Panc1 (cell line): ENCODE results near the gene SPATA7. TPM values are rescaled to one million over a fixed set of nuclear protein-coding genes. Genes with fewer than 3 reads are reported as not detected.

Experiments used
- ATAC-seq: fragments of 200-7000 bp; cut with Tn5 transposase; 2 replicates; pipeline ENCODE4 v1.9.1; 2020; ENCODE audit warnings: mild to moderate bottlenecking, moderate library complexity
- BruUV-seq: library from RNA; stranded (reverse); fragments of 400-500 nt; replicated peaks from 2 replicates; lab custom pipeline; 2021; lab: Mats Ljungman, UMichigan
- CTCF ChIA-PET: fragments of 300-600 bp; sonication (Branson Sonifier 250); formaldehyde crosslinking; loops from one replicate; lab custom pipeline; 2022; ENCODE audit warnings: antibody characterized with exemption; lab: Charles Lee
- POLR2A ChIA-PET: fragments of 300-600 bp; sonication (Branson Sonifier 250); formaldehyde crosslinking; loops from one replicate; lab custom pipeline; 2022; ENCODE audit warnings: antibody characterized with exemption; lab: Charles Lee
- DNase-seq: peaks from one replicate; pipeline ENCODE4 v3.0.0-alpha.2; 2010; ENCODE audit warnings: low read depth, low spot score
- H3K27ac ChIP-seq: 2 replicates; pipeline ENCODE4 v1.5.1; 2011; ENCODE audit warnings: mild to moderate bottlenecking, low read length, inconsistent platforms
- H3K27me3 ChIP-seq: fragments of 200-500 bp; sonication (Bioruptor generic); 2 replicates; pipeline ENCODE4 v1.6.0; 2014; ENCODE audit warnings: low read length, inconsistent platforms; ENCODE audit not compliant: control insufficient read depth, insufficient read depth
- H3K36me3 ChIP-seq: fragments of 200-500 bp; sonication (Bioruptor generic); 2 replicates; pipeline ENCODE4 v1.5.1; 2014; ENCODE audit warnings: inconsistent platforms, mild to moderate bottlenecking, low read length, moderate library complexity; ENCODE audit not compliant: control insufficient read depth, insufficient read depth
- H3K4me1 ChIP-seq: 2 replicates; pipeline ENCODE4 v1.5.1; 2011; ENCODE audit warnings: inconsistent platforms, mild to moderate bottlenecking, low read length, moderate library complexity; ENCODE audit not compliant: control insufficient read depth, insufficient read depth
- H3K4me3 ChIP-seq, 2 experiments: 2 replicates each; pipeline ENCODE4 v1.5.1; 2011 to 2012; ENCODE audit warnings: low read depth in 2 of 2, low read length in 2 of 2, mild to moderate bottlenecking in 2 of 2, inconsistent platforms in 1 of 2, moderate library complexity in 1 of 2
- H3K9me3 ChIP-seq: fragments of 200-500 bp; sonication (Bioruptor generic); 2 replicates; pipeline ENCODE4 v1.5.1; 2014; ENCODE audit warnings: low read depth, mild to moderate bottlenecking, inconsistent platforms, low read length, moderate library complexity; ENCODE audit not compliant: control insufficient read depth, insufficient read depth
- POLR2AphosphoS5 ChIP-seq: IDR thresholded peaks from 2 replicates; pipeline ENCODE4 v1.6.1; 2012; ENCODE audit warnings: mild to moderate bottlenecking, low read depth, low read length, moderate library complexity
- SIN3A ChIP-seq: IDR thresholded peaks from 2 replicates; pipeline ENCODE4 v1.6.1; 2012; ENCODE audit warnings: low read depth, mild to moderate bottlenecking, low read length, moderate library complexity, borderline replicate concordance; ENCODE audit not compliant: insufficient read depth
- TCF7L2 ChIP-seq: IDR thresholded peaks from 2 replicates; pipeline ENCODE4 v1.6.1; 2011; ENCODE audit warnings: mild to moderate bottlenecking, low read depth, low read length, inconsistent platforms
- in situ Hi-C: cut with HindIII; loops from 2 replicates; pipeline ENCODE4 v1.10.0; 2016; ENCODE audit warnings: low sequenced_read_pairs, low pct_unique_long_range_greater_than_20kb
- intact Hi-C: fragments of 100-400 bp; cut with micrococcal nuclease; formaldehyde crosslinking; loops from one replicate; pipeline ENCODE4 v1.10.0; 2022; ENCODE audit not compliant: unreplicated experiment
- total RNA-seq: library from RNA; stranded (reverse); gene quantifications from one replicate; pipeline ENCODE4 v1.2.1, GENCODE V29; 2021; ENCODE audit not compliant: unreplicated experiment
- TF ChIP-seq, protein P1 (sequence below): fragments of 450-650 bp; IDR thresholded peaks from 2 replicates; pipeline ENCODE4 v1.5.1; 2017; ENCODE audit warnings: mild to moderate bottlenecking
- TF ChIP-seq, protein P2 (sequence below), 2 experiments: IDR thresholded peaks; 2 replicates each; pipeline ENCODE4 v1.6.1; 2011 to 2012; ENCODE audit warnings: low read depth in 2 of 2, control low read depth in 1 of 2, low read length in 1 of 2, mild to moderate bottlenecking in 1 of 2, moderate library complexity in 1 of 2; ENCODE audit not compliant: insufficient read depth in 1 of 2

The SPATA7 gene
- total RNA-seq, 1 experiment from 2014 or later = 4.0 TPM

DNA sequence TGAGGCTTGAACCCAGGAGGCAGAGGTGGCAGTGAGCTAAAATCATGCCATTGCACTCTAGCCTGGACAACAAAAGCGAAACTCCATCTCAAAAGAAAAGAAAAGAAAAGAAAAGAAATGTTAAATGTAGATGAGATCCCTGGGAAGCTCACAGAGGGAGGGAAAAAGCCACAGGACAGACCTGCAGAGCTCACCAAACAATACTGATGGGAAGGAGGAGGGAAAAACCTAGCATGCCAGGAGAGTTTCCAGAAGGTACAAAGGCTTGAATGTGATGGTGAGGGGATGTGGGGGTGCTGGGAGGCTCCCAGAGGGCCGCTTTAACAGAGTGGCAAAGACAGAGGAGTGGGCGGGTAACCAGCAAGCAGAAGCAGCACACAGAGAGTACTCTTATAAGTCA, 97.1 kb downstream of the SPATA7 start:
- H3K36me3 ChIP-seq = no peaks in the 10 kb centered on the region; the same call in 1 of the 2 replicates
- CTCF ChIA-PET = no interaction called here
- no peak for ATAC-seq
- POLR2A ChIA-PET = no interaction called here
- BruUV-seq = no TSS peak
- no peaks in the 10 kb centered on the region for H3K4me1 ChIP-seq
- DNase-seq = no peak
- in situ Hi-C loops (no loop called here), intact Hi-C loops (no loop called here)
- TF ChIP-seq, protein P1, sequence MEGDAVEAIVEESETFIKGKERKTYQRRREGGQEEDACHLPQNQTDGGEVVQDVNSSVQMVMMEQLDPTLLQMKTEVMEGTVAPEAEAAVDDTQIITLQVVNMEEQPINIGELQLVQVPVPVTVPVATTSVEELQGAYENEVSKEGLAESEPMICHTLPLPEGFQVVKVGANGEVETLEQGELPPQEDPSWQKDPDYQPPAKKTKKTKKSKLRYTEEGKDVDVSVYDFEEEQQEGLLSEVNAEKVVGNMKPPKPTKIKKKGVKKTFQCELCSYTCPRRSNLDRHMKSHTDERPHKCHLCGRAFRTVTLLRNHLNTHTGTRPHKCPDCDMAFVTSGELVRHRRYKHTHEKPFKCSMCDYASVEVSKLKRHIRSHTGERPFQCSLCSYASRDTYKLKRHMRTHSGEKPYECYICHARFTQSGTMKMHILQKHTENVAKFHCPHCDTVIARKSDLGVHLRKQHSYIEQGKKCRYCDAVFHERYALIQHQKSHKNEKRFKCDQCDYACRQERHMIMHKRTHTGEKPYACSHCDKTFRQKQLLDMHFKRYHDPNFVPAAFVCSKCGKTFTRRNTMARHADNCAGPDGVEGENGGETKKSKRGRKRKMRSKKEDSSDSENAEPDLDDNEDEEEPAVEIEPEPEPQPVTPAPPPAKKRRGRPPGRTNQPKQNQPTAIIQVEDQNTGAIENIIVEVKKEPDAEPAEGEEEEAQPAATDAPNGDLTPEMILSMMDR = no peak
- TF ChIP-seq TCF7L2 (no peak), POLR2AphosphoS5 (no peak), SIN3A (no peak)
- TF ChIP-seq, protein P2, sequence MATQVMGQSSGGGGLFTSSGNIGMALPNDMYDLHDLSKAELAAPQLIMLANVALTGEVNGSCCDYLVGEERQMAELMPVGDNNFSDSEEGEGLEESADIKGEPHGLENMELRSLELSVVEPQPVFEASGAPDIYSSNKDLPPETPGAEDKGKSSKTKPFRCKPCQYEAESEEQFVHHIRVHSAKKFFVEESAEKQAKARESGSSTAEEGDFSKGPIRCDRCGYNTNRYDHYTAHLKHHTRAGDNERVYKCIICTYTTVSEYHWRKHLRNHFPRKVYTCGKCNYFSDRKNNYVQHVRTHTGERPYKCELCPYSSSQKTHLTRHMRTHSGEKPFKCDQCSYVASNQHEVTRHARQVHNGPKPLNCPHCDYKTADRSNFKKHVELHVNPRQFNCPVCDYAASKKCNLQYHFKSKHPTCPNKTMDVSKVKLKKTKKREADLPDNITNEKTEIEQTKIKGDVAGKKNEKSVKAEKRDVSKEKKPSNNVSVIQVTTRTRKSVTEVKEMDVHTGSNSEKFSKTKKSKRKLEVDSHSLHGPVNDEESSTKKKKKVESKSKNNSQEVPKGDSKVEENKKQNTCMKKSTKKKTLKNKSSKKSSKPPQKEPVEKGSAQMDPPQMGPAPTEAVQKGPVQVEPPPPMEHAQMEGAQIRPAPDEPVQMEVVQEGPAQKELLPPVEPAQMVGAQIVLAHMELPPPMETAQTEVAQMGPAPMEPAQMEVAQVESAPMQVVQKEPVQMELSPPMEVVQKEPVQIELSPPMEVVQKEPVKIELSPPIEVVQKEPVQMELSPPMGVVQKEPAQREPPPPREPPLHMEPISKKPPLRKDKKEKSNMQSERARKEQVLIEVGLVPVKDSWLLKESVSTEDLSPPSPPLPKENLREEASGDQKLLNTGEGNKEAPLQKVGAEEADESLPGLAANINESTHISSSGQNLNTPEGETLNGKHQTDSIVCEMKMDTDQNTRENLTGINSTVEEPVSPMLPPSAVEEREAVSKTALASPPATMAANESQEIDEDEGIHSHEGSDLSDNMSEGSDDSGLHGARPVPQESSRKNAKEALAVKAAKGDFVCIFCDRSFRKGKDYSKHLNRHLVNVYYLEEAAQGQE (IDR thresholded peaks at IDR 0.05; ENCODE audit: insufficient read depth in 1 of 2, low read depth in 2 of 2, low read length in 1 of 2) = no peak
- H3K9me3 ChIP-seq = no peaks in the 10 kb centered on the region
- H3K27me3 ChIP-seq = no peaks in the 10 kb centered on the region
- H3K4me3 ChIP-seq = no peak overlapping the region
- no peak overlapping the region for H3K27ac ChIP-seq

Other genes with a start within 250 kb of the SPATA7 start
- gene KCNK10, start 62.4 kb upstream of the SPATA7 start, total RNA-seq = 0.28 TPM
- gene PTPN21, start 169.3 kb downstream of the SPATA7 start, total RNA-seq = 15.0 TPM
- gene ZC3H14, start 177.4 kb downstream of the SPATA7 start, total RNA-seq = 57.1 TPM